Measurements from ENCODE around the gene EPHA7.

EPHA7 gene

GRCh38 chr6:93248631-93249030 is 170.7 kb downstream of the EPHA7 start:
- no peak for DNase-seq (ENCODE audit: low spot score)

GRCh38 chr6:93243231-93243778 is 176.1 kb downstream of the EPHA7 start:
- DNase-seq (ENCODE audit: low spot score): no peak

GRCh38 chr6:93242049-93242448 is 177.3 kb downstream of the EPHA7 start:
- DNase-seq (ENCODE audit: low spot score): no peak

- DNase-seq (ENCODE audit: low spot score): no peak
Observed at GRCh38 chr6:93238632-93239031, 180.7 kb downstream of the EPHA7 start.

GRCh38 chr6:93235775-93236174 is 183.6 kb downstream of the EPHA7 start:
- no peak for DNase-seq (ENCODE audit: low spot score)

- DNase-seq (ENCODE audit: low spot score): no peak
Observed at GRCh38 chr6:93226822-93227221, 192.5 kb downstream of the EPHA7 start.

GRCh38 chr6:93222071-93222851 is 197.1 kb downstream of the EPHA7 start:
- DNase-seq (ENCODE audit: low spot score): no peak

- no peak for DNase-seq (ENCODE audit: low spot score)
Observed at GRCh38 chr6:93219447-93219846, 199.9 kb downstream of the EPHA7 start.

GRCh38 chr6:93218096-93218495 is 201.3 kb downstream of the EPHA7 start:
- no peak for DNase-seq (ENCODE audit: low spot score)

GRCh38 chr6:93213028-93213427 is 206.3 kb downstream of the EPHA7 start:
- DNase-seq (ENCODE audit: low spot score): no peak

- no peak for DNase-seq (ENCODE audit: low spot score)
Observed at GRCh38 chr6:93210908-93211307, 208.5 kb downstream of the EPHA7 start.

GRCh38 chr6:93209358-93209757 is 210.0 kb downstream of the EPHA7 start:
- DNase-seq (ENCODE audit: low spot score): no peak

GRCh38 chr6:93196406-93196970 is 222.9 kb downstream of the EPHA7 start:
- DNase-seq (ENCODE audit: low spot score): no peak

GRCh38 chr6:93194480-93194879 is 224.9 kb downstream of the EPHA7 start:
- DNase-seq (ENCODE audit: low spot score): no peak

- DNase-seq (ENCODE audit: low spot score): no peak
Observed at GRCh38 chr6:93193868-93194267, 225.5 kb downstream of the EPHA7 start.
